Raji (cell line): Measurements from ENCODE around the gene ANTKMT.

Experiments used
- POLR2A ChIP-seq: IDR thresholded peaks from 2 replicates; pipeline ENCODE4 v1.6.1; 2011; ENCODE audit warnings: low read depth, low read length, control low read depth; ENCODE audit not compliant: insufficient read depth

Gene ANTKMT

DNA sequence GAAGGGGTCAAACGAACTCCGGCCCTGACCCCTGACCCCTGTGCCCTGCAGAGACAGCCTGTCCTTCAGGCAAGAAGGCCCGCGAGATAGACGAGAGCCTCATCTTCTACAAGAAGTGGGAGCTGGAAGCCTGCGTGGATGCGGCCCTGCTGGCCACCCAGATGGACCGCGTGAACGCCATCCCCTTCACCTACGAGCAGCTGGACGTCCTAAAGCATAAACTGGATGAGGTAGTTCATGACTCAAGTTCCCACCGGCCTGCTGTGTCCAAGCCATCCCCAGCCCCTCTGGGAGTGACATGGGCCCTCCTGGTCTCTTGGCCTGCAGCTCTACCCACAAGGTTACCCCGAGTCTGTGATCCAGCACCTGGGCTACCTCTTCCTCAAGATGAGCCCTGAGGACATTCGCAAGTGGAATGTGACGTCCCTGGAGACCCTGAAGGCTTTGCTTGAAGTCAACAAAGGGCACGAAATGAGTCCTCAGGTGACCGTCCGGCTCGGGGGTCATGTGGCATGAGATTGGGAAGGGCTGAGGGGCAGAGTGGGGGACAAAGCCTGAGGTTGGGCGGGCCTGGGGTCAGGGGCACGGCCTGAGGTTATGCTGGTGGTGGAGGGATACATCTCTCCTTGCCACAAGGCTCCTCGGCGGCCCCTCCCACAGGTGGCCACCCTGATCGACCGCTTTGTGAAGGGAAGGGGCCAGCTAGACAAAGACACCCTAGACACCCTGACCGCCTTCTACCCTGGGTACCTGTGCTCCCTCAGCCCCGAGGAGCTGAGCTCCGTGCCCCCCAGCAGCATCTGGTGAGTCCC, 45.3 kb downstream of the ANTKMT start:
- TF ChIP-seq POLR2A: no peak

DNA sequence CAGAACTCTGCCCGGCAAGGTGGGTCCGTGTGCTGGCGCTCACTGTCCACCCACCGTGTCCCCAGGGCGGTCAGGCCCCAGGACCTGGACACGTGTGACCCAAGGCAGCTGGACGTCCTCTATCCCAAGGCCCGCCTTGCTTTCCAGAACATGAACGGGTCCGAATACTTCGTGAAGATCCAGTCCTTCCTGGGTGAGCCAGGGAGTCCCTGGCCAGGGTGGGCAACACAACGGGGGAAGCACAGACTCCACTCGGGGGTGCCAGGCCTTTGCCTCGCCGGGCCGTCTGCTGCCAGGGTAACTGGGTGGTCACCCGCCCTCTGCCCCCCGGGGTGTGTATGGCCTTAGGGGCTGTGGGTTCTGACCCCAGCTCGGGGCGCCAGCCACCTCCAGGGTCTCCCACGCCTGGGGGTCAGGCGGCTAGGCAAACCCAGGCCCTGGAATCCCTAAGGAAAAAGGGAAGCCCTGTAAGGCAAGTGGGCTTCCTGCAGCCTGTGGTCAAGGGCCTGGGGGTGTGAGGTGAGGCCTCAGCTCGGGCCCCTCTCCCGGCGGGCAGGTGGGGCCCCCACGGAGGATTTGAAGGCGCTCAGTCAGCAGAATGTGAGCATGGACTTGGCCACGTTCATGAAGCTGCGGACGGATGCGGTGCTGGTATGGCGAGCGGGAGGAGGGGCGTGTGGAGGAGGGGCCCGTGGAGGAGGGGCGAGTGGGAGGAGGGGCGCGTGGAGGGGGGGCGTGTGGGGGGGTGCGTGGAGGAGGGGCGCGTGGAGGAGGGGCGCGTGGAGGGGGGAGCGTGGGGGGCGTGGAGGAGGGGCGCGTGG, 46.1 kb downstream of the ANTKMT start:
- no peak for TF ChIP-seq POLR2A

DNA sequence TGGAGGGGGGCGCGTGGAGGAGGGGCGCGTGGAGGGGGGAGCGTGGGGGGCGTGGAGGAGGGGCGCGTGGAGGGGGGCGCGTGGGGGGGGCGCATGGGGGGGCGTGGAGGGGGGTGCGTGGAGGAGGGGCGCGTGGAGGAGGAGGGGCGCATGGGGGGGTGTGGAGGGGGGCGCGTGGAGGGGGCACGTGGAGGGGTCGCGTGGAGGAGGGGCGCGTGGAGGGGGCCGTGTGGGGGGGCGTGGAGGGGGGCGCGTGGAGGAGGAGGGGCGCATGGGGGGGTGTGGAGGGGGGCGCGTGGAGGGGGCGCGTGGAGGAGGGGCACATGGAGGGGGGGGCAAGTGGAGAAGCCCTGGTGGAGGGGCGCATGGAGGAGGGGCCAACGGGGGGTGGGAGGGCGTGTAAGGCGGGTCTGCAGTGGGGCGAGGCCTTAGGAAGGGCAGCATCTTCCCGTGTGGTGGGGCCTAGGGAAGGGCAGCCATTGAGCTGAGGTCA, 46.8 kb downstream of the ANTKMT start:
- no peak for TF ChIP-seq POLR2A

DNA sequence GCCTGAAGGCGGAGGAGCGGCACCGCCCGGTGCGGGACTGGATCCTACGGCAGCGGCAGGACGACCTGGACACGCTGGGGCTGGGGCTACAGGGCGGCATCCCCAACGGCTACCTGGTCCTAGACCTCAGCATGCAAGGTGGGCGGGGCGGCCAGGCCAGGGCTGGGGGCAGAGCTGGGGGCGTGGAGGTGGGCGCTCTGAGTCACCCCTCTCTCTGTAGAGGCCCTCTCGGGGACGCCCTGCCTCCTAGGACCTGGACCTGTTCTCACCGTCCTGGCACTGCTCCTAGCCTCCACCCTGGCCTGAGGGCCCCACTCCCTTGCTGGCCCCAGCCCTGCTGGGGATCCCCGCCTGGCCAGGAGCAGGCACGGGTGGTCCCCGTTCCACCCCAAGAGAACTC, 47.5 kb downstream of the ANTKMT start:
- TF ChIP-seq POLR2A: no peak

DNA sequence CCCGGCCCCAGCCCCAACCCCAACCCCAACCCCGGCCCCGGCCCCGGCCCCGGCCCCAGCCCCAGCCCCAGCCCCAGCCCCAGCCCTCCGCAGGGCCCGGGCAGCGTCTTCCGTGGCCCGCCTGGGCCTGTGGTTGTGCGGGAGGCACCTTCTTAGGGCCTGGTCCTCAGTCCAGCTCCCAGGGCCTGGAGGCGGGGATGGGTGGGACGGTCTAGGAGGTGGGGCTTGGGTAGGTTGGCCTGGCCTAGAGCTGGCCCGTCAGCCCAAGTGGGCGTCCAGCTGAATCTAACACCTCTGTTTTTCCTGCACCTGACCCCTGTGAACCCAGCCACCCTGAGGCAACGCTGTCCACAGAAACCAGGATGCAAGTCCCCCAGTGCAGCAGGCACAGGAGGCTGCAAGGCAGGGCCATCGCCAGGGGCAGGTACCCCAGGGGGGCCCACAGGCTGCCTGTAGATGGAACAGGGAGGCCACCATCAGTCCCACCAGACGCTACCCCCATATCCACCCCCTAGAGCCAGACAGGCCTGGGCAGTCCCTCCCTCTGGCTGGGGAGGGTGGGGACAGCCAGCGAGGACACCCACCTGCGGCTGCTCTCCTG, 48.3 kb downstream of the ANTKMT start:
- TF ChIP-seq POLR2A: no peak

DNA sequence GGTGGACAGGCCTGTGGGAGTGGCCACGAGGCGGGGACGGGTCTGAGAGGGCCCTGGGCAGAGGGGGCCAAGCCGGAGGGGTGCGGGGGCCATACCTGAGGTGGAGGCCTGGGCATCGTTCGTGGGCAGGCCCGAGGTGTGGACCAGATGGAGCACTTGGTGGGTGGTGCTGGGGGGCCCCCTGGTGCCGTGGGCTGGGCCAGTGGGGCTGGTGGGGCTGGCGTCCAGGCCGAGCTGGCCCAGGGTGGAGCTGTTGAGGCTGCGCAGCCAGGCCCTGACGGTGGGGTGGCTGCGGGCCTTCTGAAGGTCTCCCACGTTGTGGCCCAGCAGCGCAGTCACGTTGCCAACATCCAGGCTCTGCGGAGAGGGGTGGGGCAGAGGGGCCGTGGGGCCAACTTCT, 49.0 kb downstream of the ANTKMT start:
- TF ChIP-seq POLR2A: no peak

DNA sequence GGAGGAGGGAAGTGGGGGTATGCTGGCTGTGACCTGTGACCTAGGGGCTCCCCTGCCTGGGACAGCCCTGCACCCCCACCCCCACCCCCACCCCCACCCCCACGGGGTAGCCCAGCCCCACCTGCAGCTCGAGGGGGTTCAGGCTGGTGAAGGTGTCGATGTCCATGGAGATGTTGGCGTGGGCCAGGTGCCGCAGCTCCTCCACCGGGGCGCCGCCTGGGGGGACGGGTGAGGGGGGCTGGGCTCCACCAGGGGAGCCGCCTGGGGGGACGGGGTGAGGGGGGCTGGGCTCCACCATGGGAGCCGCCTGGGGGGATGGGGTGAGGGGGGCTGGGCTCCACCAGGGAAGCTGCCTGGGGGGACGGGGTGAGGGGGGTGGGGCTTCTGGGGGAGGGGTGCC, 49.5 kb downstream of the ANTKMT start:
- TF ChIP-seq POLR2A: no peak
